WI38 (cell line): ENCODE measurements around the gene CEP85L.
A peak's percentile ranks its signal among the peaks of the same experiment; 100 is the strongest.

Experiments
- H3K4me3 ChIP-seq: 2 replicates; pipeline ENCODE4 v1.5.1; 2011; ENCODE audit warnings: low read depth, mild to moderate bottlenecking, control low read depth, low read length
- CTCF ChIP-seq: IDR thresholded peaks from 2 replicates; pipeline ENCODE4 v1.5.1; 2012; ENCODE audit warnings: low read depth, mild to moderate bottlenecking, control low read depth, low read length

CEP85L gene

GRCh38 chr6:118661831-118662230 lies 10.4 kb upstream of the CEP85L start:
- TF ChIP-seq CTCF: no peak
- no peak overlapping the region for H3K4me3 ChIP-seq

- no peak overlapping the region for H3K4me3 ChIP-seq
- no peak for TF ChIP-seq CTCF
These were observed 8.8 kb upstream of the CEP85L start for GRCh38 chr6:118660218-118660569.

- H3K4me3 ChIP-seq: no peak overlapping the region
- TF ChIP-seq CTCF: no peak
These were observed 8.3 kb upstream of the CEP85L start for GRCh38 chr6:118659513-118660217.

GRCh38 chr6:118656847-118657451 lies 5.6 kb upstream of the CEP85L start:
- no peak for TF ChIP-seq CTCF
- H3K4me3 ChIP-seq: no peak overlapping the region

- TF ChIP-seq CTCF: no peak
- H3K4me3 ChIP-seq: peak overlapping the region; percentile 87
These were observed 742 bp upstream of the CEP85L start for GRCh38 chr6:118652051-118652615.

GRCh38 chr6:118650582-118651281 lies 659 bp downstream of the CEP85L start:
- no peak for TF ChIP-seq CTCF
- peak overlapping the region; percentile 87 for H3K4me3 ChIP-seq
